Testis (tissue), 2 donors: Measurements from ENCODE around the gene SPDYE18.
"Not testable (repeated sequence)": the region's sequence is repeated elsewhere in the genome, so short reads cannot be mapped to it uniquely, and the experiment has no call there.

ENCODE experiments used
- CTCF ChIP-seq, 3 experiments: fragments of 450-650 bp in 2 of 3; fragments of 200-600 bp in 1 of 3; sonication (generic) in 1 of 3; IDR thresholded peaks; one replicate each; pipeline ENCODE4 v1.5.1; 2016 to 2019; ENCODE audit warnings: antibody characterized with exemption in 3 of 3, mild to moderate bottlenecking in 2 of 3, moderate library complexity in 1 of 3
- POLR2A ChIP-seq: fragments of 450-650 bp; IDR thresholded peaks from one replicate; pipeline ENCODE4 v1.6.1; 2017; ENCODE audit warnings: antibody characterized with exemption, mild to moderate bottlenecking, moderate library complexity

DNA sequence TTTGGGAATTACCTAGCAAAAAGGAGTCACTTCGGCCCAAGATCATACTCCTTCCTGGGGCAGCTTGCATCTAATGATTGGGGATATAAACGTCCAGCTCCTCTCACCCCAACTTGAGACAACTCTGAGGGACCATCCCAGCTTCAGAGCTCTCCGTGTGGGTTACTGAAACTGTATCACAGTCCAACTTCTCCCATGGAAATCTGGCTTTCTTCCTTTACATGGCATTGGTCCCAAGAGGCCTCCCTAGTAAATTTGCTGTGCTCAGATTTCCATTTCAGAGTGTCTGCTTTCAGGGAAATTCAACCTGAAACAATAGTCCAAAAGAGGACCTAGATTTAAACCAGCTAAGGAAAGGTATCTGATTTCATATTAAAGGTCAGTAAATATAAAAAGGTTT lies 45.3 kb upstream of the SPDYE18 start:
- not testable (repeated sequence) for TF ChIP-seq POLR2A; CTCF (IDR thresholded peaks at IDR 0.05)
